Stimulated activated CD8-positive, alpha-beta memory T cell treated with anti-CD3 and anti-CD28 coated beads, Interleukin-2, amount 100 ng/mL, for 1 hour (primary cell): ENCODE data around the gene OAF.

ENCODE experiments used
- DNase-seq, 2 donors: peaks; one replicate each; pipeline ENCODE4 v3.0.0-alpha.2; 2020; ENCODE audit warnings: low read depth in 2 of 2

Gene OAF

GRCh38 chr11:120183701-120184141 lies 27.1 kb upstream of the OAF start:
- DNase-seq, result no peak

GRCh38 chr11:120184371-120184945 lies 26.4 kb upstream of the OAF start:
- no peak for DNase-seq

GRCh38 chr11:120184946-120185705 lies 25.7 kb upstream of the OAF start:
- no peak for DNase-seq

- no peak for DNase-seq
Observed at GRCh38 chr11:120185706-120186455, 25.0 kb upstream of the OAF start.

DNA sequence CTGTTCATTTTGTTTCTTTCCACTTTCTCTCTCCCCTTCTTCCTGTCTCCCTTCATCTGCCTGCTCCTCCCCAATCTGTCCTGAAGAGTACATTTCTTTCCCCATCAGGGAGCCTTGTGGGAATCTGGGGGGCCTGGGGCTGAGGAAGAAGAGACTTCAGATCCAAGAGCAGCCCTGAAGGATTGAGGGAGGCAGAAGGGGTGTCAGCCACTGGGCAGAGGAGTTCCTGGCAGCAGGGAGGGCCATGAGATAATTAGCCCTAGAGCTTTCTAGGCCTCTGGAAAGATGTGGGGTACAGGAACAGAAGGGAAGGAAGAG lies 24.4 kb upstream of the OAF start:
- no peak for DNase-seq

DNA sequence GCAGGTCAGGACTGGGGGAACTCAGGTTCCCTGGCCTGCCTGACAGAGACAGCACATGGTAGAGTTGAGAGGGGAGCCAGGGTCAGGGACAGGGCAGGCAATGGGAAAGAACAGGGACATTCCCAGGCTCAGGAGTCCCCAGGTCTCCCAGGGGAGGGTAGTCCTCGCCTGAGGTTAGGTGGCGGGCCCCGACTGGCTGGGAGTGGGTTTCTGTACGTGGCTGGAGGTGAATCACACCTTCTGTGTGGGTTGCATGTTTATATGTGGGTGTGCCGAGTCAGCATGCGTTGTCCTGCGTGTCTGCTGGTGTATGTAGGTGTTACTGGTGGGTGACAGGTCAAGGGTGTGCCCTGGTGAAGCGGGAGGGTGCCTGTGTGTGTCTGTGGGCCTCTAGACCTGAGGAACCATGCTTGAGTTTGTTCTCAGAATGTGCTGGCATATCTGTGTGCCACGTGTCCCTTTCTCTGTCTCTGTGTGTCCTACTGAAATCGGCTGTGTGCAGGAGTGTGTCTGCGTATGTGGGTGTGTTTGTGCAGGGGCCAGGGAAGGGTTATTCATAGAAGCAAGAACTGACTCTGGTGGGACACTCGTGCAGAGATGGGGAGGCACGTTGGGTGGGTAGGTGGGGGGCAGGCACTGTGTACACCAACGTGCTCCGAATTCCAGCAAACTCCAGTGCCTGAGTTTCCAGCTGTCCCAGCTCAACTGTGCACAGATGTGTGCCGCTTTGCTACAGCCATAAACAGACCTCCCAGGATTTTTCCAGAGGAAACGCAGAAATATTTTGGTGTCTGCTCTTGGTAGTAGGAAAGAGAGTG lies 23.8 kb upstream of the OAF start:
- DNase-seq, result no peak

DNA sequence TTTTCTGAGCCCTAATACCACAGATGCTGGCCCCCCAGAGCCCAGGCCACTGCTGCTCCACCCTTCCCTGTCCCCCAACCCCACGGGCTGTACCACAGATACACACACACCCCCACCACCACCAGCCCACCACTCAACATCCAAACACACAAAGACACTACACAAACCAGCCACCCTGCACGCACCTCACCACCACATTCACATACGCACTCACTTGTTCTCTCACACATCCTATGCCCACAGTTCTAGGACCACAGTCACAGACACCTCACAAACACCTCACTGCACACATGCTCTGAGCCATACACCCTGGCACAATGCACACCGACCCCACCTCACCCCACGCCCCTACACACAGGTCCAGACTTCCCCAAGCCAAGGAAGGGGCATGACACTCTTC lies 22.5 kb upstream of the OAF start:
- no peak for DNase-seq

- DNase-seq, result no peak
Observed at GRCh38 chr11:120188811-120189455, 21.9 kb upstream of the OAF start.

DNA sequence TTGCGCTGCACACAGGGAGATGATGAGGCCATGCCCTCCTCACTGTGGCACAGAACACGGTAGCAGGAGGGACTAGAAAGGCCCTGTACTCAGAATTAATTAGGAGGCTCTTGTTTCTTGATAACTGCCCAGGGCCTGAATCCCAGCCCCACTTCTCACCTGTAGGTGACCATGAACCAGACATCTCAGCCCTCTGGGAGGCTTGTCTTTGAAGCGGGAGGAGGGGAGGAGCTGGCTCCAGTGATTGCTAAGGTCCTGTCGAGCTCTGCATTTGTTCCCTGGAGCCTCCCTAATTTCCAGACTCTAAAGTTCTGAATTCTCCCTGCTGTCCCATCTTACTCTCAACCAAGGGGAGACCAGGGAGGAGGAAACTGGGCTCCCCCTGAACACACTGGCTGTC lies 19.8 kb upstream of the OAF start:
- no peak for DNase-seq

- DNase-seq, result no peak
Observed at GRCh38 chr11:120192831-120193625, 17.8 kb upstream of the OAF start.

DNA sequence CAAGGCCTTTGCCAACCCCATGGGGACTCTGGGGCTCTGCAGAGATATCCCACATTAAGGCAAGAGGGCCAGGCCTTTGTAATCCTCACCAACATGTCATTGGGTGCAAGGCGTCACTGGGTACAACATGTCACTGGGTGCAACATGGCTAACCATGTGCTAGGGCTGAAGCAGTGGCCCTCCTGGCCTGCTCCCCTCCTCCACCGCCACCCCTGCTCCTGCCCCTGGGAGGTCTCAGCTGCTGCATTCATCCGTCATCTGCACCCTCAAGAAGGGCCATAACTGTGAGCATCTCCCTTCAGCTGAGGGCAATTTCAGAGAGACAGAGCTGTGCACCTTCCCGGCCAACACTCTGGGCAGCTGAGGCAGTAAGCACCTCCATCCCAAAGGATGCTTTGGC lies 16.7 kb upstream of the OAF start:
- DNase-seq, result no peak

DNA sequence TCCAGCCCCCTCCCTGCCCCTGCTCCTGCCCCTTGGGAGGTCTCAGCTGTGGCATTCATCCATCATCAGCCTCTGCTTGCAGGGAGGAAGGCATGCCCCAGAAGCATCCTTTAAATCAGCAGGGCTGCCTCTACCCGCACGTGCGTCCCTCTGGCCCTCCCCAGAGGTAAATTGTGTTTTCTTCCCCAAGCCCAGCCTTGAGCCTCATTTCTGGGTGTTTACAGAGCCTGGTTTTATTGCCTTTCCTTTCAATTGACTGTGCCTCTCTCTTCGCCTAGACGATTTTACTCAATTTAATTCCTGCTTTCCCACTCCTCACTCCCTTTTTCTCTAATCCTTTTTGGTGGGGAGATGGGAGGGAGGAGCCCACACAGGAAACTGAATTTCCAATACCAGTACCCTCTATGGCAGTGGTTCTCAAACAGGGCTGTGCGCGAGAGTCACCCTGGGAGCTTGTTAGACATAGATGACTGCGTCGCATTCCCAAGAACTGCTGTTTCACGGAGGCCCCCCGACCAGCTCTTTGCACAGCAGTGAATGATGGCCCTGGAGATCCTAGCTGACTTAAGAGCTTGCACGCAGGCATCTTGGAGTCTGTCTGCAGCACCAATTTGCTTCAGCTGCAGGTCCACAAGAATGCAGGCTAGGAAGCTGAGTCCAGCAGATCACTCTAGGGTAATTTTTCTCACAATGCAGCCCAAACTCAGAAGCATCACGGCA lies 15.1 kb upstream of the OAF start:
- no peak for DNase-seq

GRCh38 chr11:120196826-120197225 lies 14.0 kb upstream of the OAF start:
- DNase-seq, result no peak

GRCh38 chr11:120197251-120197891 lies 13.5 kb upstream of the OAF start:
- DNase-seq, result no peak

GRCh38 chr11:120197977-120198376 lies 12.9 kb upstream of the OAF start:
- no peak for DNase-seq

DNA sequence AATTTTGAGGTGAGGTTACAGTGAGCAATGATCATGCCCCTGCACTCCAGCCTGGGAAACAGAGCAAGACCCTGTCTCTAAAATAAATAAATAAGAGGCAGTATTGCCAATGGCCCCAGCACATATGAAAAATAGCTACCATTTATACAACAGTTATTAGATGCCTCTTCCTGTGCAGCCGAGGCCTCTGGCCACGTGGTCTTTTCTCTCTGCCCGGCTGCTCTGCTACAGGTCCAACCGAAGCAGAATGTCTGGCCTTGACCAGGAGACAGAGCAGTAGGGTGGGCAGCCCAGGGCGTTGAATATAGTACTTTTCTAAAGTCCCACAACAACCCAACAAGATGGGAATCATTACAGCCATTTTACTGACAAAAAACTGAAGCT lies 12.4 kb upstream of the OAF start:
- no peak for DNase-seq

GRCh38 chr11:120198787-120199469 lies 11.9 kb upstream of the OAF start:
- no peak for DNase-seq

- DNase-seq, result no peak
Observed at GRCh38 chr11:120199613-120200012, 11.2 kb upstream of the OAF start.

GRCh38 chr11:120200677-120201076 lies 10.2 kb upstream of the OAF start:
- DNase-seq, result no peak
